Measurements from ENCODE around the gene KIAA1210.

DNA sequence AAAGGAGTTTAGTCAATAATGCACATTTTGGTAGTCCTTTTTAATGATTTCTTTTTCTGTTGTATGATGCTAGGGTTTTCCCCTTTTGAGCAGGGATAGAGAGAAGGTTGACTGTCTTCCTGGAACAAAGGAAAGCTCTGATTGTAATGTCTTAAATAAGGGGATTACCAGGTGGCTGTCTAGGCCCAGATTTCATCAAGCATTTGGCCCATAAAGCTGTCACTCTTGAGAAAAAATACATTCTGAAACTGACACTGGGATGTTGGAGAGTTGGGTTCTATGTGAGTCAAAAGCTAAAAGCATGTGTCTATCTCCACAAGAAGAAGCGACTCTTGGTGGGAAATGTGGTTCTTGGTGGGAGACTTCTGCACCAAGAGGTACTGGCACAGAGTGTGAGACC is 26.4 kb downstream of the KIAA1210 start:
- TF ChIP-seq, protein P1, sequence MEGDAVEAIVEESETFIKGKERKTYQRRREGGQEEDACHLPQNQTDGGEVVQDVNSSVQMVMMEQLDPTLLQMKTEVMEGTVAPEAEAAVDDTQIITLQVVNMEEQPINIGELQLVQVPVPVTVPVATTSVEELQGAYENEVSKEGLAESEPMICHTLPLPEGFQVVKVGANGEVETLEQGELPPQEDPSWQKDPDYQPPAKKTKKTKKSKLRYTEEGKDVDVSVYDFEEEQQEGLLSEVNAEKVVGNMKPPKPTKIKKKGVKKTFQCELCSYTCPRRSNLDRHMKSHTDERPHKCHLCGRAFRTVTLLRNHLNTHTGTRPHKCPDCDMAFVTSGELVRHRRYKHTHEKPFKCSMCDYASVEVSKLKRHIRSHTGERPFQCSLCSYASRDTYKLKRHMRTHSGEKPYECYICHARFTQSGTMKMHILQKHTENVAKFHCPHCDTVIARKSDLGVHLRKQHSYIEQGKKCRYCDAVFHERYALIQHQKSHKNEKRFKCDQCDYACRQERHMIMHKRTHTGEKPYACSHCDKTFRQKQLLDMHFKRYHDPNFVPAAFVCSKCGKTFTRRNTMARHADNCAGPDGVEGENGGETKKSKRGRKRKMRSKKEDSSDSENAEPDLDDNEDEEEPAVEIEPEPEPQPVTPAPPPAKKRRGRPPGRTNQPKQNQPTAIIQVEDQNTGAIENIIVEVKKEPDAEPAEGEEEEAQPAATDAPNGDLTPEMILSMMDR (conservative IDR thresholded peaks at IDR 0.05): no peak
- no peak for TF ChIP-seq EZH2 (IDR thresholded peaks at IDR 0.05; ENCODE audit: low read depth)

Measured in PC-9 (cell line).